ENCODE data around the gene LRRC8D. TPM values are rescaled to one million over a fixed set of nuclear protein-coding genes. Genes with fewer than 3 reads are reported as not detected.

Gene LRRC8D
- total and polyA plus RNA-seq, 4 donors: 7.1 to 17.4 (median 14.4) TPM

DNA sequence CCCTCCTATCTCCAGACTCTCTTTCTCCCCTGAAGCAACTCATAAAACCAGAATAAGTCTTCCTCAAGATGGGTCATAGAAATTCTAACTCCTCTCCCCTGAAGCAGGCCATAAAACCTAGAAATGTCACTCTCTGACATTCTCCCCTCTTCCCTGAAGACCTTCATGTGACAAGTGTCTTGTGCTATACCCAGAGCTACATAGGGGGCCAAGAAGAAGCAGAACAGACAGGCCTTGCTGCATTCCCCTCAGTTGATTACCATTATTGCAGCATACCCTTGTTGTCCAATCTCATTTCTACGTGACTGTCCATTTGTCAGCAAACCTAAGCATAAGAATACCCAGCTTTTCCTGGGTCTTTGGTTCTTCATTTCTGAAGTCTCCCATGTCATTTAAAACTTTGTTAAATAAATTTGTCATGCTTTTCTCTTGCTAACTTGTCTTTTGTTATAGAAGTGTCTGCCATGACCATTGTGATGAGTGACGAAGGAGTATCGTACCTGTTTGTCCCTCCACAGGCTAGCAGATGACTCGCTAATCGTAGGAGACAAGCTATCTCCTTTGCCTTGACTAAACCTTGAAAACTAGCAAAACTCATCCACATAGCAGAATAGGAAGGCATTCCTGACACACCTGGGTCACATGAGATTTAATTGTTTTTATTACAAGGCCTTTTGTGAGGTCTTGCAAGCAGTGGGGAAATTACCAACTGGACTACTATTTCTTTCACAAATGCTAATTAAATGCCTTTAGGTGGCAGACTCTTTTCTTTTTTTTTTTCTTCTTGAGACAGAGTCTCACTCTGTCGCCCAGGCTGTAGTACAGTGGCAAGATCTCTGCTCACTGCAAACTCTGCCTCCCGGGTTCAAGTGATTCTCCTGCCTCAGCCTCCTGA lies 134.7 kb downstream of the LRRC8D start:
- H3K36me3 ChIP-seq (ENCODE audit: control insufficient read depth in 4 of 4, insufficient read depth in 3 of 4, low read depth in 1 of 4, low read length in 3 of 4): no peaks in the 10 kb centered on the region
- WGBS: 98% methylated on average over 7 of the region's 7 CpGs
- no peaks in the 10 kb centered on the region for H3K27me3 ChIP-seq (ENCODE audit: control insufficient read depth in 4 of 4, insufficient read depth in 4 of 4, low read length in 3 of 4)
- no peak for TF ChIP-seq REST (IDR thresholded peaks at IDR 0.05)
- no peak for TF ChIP-seq FOXA2 (IDR thresholded peaks at IDR 0.05)
- TF ChIP-seq, protein P1, sequence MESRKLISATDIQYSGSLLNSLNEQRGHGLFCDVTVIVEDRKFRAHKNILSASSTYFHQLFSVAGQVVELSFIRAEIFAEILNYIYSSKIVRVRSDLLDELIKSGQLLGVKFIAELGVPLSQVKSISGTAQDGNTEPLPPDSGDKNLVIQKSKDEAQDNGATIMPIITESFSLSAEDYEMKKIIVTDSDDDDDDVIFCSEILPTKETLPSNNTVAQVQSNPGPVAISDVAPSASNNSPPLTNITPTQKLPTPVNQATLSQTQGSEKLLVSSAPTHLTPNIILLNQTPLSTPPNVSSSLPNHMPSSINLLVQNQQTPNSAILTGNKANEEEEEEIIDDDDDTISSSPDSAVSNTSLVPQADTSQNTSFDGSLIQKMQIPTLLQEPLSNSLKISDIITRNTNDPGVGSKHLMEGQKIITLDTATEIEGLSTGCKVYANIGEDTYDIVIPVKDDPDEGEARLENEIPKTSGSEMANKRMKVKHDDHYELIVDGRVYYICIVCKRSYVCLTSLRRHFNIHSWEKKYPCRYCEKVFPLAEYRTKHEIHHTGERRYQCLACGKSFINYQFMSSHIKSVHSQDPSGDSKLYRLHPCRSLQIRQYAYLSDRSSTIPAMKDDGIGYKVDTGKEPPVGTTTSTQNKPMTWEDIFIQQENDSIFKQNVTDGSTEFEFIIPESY (IDR thresholded peaks at IDR 0.05): no peak
- no peak for TF ChIP-seq YY1 (IDR thresholded peaks at IDR 0.05)
- no peak for TF ChIP-seq FOXA1 (IDR thresholded peaks at IDR 0.05)
- TF ChIP-seq RAD21 (IDR thresholded peaks at IDR 0.05): no peak
- TF ChIP-seq JUND (IDR thresholded peaks at IDR 0.05): no peak
- no peak for TF ChIP-seq GABPA (IDR thresholded peaks at IDR 0.05 in 1 of 2, conservative IDR thresholded peaks at IDR 0.05 in 1 of 2)
- TF ChIP-seq HNF4G (IDR thresholded peaks at IDR 0.05): no peak
- TF ChIP-seq NR2F2 (IDR thresholded peaks at IDR 0.05): no peak
- no peak overlapping the region for H3K27ac ChIP-seq (ENCODE audit: low read depth in 1 of 2, low read length in 2 of 2)
- no peaks in the 10 kb centered on the region for H3K9me3 ChIP-seq (ENCODE audit: control insufficient read depth in 4 of 4, low read length in 3 of 4)
- H3K9ac ChIP-seq (ENCODE audit: low read depth in 1 of 2, low read length in 2 of 2): no peak overlapping the region
- H3K4me3 ChIP-seq (ENCODE audit: low read depth in 1 of 3, low read length in 3 of 3): no peak overlapping the region
- DNase-seq (ENCODE audit: low spot score): no peak
- peaks cover 0 to 3% (median 1%) of the 10 kb centered on the region in 4 donors for H3K4me1 ChIP-seq (ENCODE audit: control insufficient read depth in 4 of 4, insufficient read depth in 4 of 4, low read length in 3 of 4)

DNA sequence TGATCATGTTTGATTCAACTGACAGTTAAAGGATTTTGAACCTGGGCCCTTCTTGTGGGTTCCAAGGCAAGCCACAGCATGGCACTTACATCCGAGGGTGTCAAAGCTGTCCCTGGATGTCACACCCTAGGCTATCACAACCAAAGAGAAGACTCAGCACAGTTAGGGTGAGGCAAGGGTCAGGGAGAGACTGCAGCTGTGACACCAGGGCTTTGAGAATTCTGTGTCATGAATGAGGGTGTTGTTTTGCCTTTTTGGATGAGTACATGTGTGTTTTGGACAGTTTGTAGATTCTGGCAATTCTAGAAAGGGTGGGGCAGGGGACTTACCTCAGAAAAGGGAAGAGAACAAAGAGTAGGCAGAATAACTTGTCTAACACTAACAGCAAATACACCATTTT lies 136.3 kb downstream of the LRRC8D start:
- WGBS: 60% methylated on average over 1 of the region's 1 CpG
- H3K4me3 ChIP-seq (ENCODE audit: low read depth in 1 of 3, low read length in 3 of 3): no peak overlapping the region
- DNase-seq (ENCODE audit: low spot score): no peak
- H3K27ac ChIP-seq (ENCODE audit: low read depth in 1 of 2, low read length in 2 of 2): no peak overlapping the region
- H3K9me3 ChIP-seq (ENCODE audit: control insufficient read depth in 4 of 4, low read length in 3 of 4): no peaks in the 10 kb centered on the region
- no peaks in the 10 kb centered on the region for H3K36me3 ChIP-seq (ENCODE audit: control insufficient read depth in 4 of 4, insufficient read depth in 3 of 4, low read depth in 1 of 4, low read length in 3 of 4)
- H3K4me1 ChIP-seq (ENCODE audit: control insufficient read depth in 4 of 4, insufficient read depth in 4 of 4, low read length in 3 of 4): no peaks in the 10 kb centered on the region
- H3K9ac ChIP-seq (ENCODE audit: low read depth in 1 of 2, low read length in 2 of 2): no peak overlapping the region
- TF ChIP-seq CTCF (IDR thresholded peaks at IDR 0.05; ENCODE audit: low read depth, low read length, missing input control): no peak
- no peak for TF ChIP-seq REST (IDR thresholded peaks at IDR 0.05)
- no peaks in the 10 kb centered on the region for H3K27me3 ChIP-seq (ENCODE audit: control insufficient read depth in 4 of 4, insufficient read depth in 4 of 4, low read length in 3 of 4)

Data from liver (tissue), 9 donors.